ENCODE data around the gene IVNS1ABP.

IVNS1ABP gene

DNA sequence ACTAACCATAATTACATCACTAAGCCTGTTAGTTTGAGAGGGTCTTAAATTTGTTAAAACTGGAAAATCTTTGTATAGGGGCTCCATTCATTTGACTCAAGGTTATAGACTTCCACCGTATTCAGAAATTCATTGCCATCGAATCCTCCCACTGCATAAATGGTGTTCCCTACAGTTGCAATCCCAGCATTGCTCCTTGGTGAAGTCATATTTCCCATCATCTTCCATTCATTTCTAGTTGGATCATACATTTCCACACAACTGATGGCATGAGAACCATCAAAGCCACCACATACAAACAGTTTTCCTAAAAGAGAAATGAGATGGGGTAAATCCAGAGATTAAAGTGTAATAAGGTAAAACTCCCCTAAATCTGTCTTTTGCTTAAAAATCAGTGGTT is 19.1 kb downstream of the IVNS1ABP start:
- DNase-seq = no peak

DNA sequence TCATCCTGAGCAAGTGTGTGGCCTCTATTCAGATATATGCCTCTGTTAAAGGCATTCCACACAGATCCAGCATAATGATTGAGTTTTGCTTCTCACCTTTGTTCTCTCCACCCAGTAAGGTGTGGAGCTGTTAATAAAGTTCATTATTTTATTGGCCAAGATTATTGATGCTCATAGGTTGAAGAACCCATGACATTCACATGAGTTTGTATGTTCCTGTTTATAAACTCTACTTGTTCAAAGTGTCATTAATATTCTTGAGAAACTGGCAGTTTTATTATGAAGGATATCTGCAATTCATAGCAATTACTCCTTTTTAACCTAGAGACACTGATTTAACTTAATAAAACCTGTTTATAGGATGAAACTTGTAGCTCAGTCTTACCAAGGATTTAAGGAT is 22.0 kb downstream of the IVNS1ABP start:
- DNase-seq = no peak

DNA sequence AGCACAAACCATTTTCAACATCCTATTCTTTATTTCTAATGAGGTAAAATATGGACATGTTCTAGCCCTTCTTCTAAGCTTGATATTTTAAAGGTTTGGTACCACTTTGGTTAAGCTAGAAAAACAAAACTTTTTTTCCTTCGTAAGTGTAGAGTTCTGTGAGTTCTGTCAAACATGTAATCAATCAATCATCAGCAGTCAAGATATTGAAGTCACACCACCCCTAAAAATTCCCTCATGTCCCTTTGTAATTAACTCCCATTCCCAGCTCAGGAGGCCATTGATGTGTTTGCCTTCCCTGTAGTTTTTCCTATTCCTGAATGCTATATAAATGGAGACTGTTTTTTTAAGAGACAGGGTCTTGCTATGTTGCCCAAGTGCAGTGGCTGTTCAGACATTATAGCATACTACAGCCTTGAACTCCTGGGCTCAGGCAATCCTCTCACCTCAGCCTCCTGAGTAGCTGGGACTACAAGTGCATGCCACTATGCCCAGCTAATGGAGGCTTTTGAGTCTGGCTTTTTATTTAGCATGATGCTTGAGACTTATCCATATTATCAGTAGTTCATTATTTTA is 23.0 kb downstream of the IVNS1ABP start:
- DNase-seq = no peak

DNA sequence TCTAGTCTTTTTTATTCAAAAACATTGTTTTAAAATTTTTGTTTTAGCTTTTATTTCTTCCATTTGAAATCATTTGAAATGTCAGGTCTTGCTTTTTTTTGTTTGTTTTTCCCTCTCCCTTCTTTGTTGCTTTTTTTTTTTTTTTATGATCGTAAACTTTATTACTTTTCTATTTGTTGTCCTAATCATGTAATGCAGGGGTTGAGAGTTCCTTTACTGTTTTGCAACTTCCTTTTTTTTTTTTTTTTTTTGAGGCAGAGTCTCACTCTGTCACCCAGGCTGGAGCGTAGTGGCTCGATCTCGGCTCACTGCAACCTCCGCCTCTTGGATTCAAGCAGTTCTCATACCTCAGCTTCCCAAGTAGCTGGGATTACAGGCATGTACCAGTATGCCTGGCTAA is 24.8 kb downstream of the IVNS1ABP start:
- no peak for DNase-seq

DNA sequence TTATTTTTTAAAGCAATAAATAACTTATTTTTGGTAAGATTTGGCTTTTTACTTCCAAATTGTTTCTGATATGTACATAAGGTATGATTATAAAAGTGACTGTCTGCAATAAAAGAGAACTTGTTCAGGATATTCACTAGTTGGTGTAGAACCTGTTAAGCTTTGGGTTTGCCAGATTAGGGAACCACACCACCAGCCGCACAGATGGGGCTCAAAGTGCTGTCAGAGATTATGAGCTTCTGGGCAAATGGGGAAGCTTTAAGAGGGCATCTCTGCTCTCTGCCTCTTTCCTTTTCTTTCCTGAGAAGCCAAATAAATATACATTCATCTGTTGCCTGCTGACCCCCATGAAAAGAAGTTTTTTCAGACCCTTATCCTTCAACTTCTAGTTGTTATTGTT is 25.4 kb downstream of the IVNS1ABP start:
- no peak for DNase-seq

DNA sequence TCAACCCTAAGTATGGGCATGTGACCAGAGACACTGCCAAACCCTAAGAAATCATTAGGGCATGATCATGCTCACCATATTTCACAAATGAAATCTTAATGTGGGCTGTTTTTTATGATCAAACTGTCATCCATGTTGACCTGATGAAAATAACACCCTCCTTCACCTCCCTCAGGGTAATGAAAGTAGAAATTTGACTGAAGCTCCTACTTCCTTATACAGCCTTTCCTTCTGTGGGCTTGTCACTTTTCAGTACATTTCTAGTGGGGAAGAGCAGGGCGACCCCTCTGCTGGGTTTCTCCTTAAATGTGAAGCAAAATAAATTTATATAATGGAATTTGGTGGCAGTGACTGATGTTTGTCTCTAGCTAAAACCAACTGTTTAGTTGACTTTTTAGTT is 25.9 kb downstream of the IVNS1ABP start:
- DNase-seq = no peak

DNA sequence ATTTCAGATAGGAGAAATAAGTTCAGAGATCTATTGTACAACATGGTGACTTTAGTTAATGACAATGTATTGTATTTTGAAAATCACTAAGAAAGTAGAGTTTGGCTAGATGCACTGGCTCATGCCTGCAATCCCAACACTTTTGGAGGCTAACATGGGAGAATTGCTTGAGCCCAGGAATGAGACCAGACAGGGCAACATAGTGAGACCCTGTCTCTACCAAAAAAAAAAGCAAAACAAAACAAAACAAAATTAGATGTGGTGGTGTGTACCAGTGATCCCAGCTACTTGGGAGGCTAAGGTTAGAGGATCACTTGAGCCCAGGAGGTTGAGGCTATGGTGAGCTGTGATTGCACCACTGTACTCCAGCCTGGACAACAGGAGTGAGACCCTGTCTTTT is 27.2 kb downstream of the IVNS1ABP start:
- no peak for DNase-seq

DNA sequence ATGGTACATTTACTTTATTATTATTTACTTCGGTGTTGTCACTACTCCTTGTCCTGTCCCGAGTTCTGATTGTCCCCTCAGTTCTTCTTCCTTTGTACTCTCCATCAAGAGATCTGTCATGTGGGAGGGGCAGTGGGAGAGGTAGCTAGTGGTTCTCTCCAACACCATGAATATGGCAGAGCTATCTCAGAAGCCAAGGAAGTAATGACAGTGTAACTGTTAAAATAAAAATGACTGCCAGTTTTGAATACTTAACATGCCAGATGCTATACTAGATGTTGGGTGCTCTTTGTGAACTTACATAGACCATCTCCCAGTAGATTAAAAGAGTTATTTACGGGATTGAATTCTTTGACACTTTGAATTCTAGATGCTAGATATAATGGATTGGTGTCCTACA is 28.6 kb downstream of the IVNS1ABP start:
- DNase-seq = no peak

DNA sequence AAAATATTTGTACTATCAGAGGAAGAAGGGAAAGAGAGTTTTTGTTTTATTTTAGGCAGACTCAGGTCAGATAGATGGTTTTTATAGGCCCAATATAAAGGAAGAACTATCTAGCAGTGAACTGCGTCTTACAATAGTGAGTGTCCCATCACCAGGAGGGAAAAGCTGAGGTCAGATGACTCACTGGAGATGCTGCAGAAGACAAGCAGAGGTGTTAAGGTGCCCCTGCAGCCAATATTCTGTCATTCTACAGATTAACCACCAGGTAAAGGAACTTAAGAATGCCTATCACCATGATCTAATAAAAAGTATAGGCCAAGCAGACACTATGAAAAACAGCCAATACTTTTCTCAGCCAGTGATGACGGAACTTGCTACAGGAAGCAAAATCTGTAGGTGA is 29.6 kb downstream of the IVNS1ABP start:
- no peak for DNase-seq

DNA sequence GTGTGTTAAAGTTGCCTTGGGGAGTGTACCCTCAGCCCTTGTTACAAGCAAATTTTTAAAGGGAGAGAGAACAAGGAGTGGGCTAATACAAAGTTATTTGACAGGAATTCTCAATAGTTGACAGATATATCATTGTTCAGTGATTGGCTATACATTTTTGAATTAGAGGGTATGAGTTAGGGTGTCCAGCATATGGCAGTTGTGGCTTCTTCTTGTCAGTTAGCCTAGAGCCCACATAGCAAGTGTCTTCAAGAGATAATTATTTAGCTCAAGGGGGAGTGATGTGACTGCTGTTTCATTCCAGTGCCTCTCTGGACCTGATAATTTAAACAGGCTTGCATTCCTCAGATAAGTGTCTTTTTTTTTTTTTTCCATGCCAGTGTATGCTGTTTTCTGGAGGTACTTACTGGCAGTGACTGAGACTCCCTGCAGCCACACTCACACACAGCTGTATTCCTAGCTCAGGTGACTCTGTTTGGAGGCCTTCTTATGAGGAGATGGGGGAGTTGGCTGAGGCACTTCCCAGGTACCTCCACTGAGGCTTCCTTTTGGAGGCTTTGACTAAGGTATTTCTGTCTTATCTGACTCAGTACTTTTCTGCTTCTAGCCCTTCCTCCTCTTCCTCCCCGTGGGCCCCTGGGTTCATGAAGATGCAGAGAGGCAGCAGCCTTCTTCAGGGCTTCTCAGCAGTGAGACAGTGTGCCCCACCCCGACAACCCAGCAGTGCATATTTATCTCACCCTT is 32.3 kb downstream of the IVNS1ABP start:
- DNase-seq = no peak

DNA sequence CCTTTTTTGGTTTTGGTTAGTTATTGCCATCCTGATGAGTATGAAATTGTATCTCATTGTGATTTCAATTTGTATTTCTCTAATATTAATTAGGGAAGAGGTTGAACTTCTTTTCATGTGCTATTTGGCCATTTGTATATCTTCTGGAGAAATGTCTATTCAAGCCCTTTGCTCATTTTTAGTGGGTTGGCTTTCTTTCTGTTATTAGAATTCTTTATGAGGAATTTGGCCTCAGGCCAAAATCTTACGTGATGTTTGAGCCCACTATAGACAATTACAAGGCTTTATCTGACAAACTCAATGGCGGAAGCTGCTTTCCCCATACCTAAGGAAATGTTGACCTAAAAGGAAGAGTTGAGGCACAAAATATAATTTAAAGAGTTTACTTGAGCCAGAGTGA is 32.9 kb downstream of the IVNS1ABP start:
- no peak for DNase-seq

DNA sequence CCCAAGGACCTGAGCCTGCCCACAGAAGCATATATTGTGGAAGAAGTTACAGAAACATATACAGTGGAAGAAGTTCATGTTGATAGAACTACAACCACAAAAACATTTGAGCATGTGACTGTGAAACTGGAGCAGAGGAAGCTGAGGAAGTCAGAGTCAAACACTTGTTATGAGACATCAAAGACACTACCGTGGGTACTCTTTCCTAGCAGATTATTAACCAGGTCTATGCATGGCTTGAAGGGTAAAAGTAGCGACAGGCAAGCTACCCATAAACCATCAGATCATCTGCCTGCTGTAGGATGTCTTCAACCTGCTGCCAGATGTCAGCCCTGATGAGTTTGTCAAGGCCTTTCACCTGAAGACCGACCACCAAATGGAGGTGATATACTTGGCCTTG is 35.8 kb downstream of the IVNS1ABP start:
- DNase-seq = no peak

DNA sequence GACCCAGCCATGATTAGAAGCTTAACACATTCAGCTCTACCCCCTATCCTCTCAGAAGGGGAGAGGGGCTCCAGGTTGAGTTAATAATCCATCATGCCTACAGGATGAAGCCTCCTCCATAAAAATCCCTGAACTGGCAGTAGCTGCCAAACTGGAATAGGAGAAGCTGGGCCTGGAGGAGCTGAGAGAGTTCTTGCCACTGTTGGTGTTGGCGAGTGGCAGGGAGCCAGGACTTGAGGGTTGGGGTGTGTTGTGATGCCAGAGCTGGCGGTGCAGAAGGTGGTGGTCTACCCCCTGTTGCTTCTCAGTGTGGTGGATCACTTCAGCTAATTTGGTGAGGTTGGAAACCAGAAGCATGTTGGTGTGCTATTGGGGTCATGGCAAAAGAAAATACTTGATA is 36.5 kb downstream of the IVNS1ABP start:
- DNase-seq = no peak

DNA sequence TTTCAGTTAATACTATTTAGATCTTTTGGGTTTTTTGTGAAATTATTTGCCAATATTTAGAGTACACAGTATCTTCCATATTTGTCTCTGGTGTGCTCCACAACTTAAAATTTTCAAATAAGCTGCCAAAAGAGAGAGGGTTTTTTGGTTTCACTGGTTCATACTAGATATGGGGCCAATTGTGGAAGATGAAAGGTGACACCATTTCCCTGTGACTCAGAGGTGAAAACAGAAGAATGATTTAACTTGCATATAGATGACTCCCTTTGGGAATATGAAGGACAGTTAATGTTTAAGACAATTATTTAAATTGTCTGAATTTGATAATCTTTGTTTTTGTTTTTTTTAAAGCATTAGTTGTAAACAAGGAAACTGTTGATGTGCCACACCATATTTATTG is 37.5 kb downstream of the IVNS1ABP start:
- no peak for DNase-seq

DNA sequence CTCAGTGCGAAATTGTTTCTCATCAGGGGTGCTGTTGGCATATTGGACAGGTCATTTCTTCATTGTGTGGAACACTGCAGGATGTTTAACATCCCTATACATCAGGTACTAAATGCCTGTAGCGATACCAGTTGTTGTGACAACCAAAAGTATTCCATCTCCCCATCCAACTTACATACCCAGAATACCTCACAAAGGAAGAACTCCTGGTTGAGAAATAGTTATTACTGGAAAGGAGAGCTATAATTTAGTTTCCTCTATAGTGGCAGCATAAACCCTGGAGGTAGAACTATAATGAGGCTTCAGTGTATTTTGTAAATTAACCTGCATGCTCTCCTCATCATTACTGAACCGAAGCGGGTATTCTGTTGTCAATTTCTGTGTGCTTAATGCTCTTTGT is 45.1 kb downstream of the IVNS1ABP start:
- DNase-seq = no peak

DNA sequence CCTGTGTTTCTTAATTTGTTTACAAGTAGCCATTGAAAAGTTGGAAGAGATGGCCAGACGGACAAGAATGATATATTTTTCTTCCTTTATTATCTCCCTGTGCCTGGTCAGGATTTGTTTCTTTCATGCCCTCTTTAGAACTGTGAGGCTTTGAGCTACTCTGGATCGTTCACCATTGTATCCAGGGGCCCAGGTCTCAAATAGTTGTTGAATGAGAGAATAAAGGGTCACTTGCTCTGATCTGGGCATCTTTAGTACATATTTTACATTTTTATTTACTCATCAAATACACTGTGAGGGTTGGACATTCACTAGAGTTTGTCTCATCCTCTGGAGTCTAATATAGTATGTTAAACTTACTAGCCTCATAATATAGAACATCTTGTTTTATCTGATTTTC is 48.7 kb downstream of the IVNS1ABP start:
- DNase-seq = no peak

DNA sequence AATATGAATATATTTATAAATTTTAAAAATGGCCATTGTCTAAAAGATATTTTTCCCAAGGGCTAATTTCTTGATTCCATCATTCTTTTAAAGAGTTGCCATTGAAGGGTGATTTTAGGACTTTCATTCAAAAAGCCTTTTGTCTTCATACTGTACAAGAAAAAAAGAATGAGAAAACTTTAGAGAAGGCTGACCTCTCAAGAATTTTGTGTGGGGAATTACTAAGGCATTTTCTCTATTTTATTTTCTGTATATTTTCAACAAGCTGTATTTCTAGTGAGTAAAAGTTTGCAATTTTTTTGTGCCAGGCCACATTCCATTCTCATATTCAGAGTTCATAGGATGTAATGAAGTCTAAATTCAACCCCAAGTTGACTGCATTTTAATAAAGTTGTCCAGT is 49.3 kb downstream of the IVNS1ABP start:
- no peak for DNase-seq

DNA sequence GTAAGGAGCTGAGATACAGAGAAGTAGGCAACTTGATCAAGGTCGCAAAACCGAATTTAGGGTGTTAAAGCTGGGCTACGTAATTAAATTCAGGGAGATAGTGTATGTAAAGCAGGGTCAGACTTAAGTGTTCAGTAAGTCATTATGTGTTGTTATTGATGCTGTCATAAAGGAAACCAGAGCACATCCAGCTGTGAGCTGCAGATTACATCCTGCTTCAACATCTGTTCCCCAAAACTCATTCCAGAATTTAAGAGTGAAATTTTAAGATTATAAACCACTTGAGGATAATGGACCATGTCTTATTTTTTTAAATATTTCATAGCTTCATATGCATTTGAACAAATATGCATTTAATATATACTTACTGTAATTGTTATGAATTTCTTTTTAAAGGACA is 49.7 kb downstream of the IVNS1ABP start:
- no peak for DNase-seq

DNA sequence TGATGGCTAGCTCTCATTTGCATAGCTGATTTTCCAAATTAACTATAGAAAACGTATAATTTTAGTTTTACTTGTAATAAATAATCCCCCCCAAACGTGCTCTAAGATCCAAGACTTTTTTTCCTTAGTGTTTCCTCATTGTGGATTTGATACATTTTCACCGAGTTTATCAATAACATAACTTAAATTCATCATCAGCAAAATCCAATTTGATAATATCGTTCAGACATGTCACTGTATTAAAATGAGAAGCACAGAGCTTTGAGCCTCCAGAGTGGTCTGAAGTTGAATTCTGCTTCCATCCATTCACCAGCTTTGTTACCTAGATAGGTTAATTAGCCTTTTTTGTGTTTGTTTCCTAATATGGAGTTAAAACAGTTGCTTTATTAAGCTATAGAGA is 51.7 kb downstream of the IVNS1ABP start:
- DNase-seq = no peak

DNA sequence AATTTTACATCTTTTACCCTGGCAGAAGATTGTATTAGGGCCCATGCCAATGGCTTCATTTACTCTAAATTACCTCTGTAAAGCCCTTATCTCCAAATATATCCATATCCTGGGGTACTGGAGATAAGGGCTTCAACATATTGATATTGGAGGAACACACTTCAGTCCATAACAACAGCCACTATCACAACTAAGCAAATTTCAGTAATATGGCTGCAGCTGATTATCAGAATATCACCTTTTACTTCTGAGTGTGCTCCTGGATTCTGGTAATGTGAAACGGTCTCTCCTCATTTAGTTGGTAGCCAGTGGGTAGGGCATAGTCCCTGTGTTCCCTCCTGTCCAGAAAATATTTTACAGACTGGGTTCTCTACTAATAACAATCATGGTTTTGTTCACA is 53.3 kb downstream of the IVNS1ABP start:
- DNase-seq = no peak

DNA sequence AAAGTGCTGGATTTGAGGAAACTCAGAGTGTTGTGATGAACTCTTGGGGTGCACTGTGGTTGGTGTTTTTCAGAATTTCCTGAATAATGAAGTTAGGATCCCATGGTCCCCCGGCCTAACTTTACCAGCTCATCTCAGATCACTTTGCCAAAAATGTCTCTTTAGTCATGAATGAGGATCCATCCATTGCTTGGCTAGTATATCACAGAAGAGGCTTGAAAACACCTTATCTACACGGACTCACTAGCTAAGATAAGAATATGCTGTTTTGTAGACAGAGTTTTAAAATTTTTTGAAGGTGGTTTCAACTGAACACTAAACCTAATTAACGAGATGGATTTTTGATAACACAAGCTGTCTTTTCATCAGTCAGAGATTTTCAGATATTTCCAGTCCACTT is 53.8 kb downstream of the IVNS1ABP start:
- DNase-seq = no peak

DNA sequence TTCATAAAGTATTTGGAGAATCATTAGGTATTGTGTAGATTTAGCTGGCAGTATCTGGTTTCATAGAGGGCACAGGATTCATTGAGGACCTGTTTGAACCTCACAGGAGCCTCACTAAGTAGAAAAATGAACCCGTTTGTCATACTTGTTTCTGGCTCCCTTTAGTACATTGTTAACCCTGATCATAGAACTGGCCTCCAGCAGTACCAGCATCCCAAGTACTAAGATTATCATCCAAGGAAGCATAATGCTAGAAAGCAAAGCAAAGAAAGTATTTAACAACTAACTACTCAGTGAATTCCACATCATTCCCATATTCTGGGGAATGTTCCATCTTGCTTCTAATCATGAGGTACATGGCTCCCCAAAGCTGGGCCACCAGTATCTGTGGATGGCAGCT is 54.9 kb downstream of the IVNS1ABP start:
- DNase-seq = no peak

DNA sequence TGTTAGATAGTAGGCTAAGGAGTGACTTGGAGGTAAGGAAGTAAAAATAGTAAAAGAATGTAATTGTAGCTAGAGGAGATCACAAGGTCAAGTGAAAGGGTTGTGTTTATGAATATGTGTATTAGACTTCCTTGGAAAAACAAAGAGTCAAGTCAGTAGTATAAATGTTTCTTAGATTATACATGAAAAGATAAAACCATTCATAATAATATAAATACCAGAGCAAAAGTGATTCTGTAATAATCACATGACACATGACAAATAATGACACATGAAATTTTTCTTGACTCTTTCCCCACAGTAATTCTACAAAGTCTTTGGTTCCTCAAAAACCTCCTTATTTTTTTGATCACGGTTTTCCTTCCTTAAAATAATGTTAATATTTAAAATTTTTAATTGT is 56.4 kb downstream of the IVNS1ABP start:
- no peak for DNase-seq

DNA sequence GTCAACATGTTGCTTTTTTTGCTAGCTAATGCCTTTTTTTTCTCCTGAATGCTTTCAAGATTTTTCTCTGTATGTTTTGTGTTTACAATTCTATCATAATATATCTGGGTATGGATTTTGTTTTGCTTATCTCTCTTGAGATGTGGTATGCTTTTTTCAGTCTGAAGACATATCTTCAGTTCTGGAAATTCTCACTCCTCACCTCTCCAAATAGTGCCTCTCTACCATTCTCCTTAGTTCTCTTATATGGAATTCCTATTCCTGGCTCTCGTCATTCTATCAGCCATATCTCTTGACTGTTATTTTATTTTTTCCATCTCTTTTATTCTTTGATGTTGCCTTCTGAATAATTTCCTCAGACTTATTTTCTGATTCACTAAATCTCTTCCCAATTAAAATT is 58.4 kb downstream of the IVNS1ABP start:
- DNase-seq = no peak

DNA sequence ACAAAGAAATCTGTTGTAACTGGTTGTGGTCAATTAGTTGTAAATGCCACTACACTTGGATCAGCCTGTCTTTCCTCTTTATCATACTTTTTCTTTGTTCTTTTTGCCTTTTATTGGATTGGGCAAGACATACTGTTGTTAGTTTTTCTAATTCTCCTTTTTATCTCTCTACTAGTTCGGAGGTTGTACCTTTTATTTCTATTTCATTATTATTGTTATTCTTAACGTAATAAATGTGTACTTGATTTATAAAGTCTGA is 59.2 kb downstream of the IVNS1ABP start:
- no peak for DNase-seq

All from right kidney (tissue), 1 donor.